Lower leg skin (tissue), 4 donors: ENCODE results near the gene SOX6. TPM values are rescaled to one million over a fixed set of nuclear protein-coding genes. Genes with fewer than 3 reads are reported as not detected.

Source experiments
- DNase-seq, 2 donors: peaks; one replicate each; pipeline ENCODE4 v3.0.0-alpha.2; 2019; ENCODE audit warnings: low spot score in 2 of 2
- H3K4me3 ChIP-seq: fragments of 200-600 bp; sonication (generic); 2 replicates; pipeline ENCODE4 v1.5.1; 2017; ENCODE audit warnings: mild to moderate bottlenecking, low read depth; ENCODE audit not compliant: poor library complexity, severe bottlenecking
- POLR2A ChIP-seq, 2 donors: fragments of 450-650 bp; IDR thresholded peaks; one replicate each; pipeline ENCODE4 v1.6.1; 2016 to 2017; ENCODE audit warnings: antibody characterized with exemption in 2 of 2, mild to moderate bottlenecking in 1 of 2, moderate library complexity in 1 of 2
- WGBS, 2 donors: methylation state at CpG; one replicate each; pipeline ENCODE4 v1.1.5; 2018; 5-methylcytosine and 5-hydroxymethylcytosine counted together
- intact Hi-C: fragments of 100-400 bp; cut with DNase I; formaldehyde crosslinking; loops from one replicate; pipeline ENCODE4 v1.15.0; 2023; ENCODE audit warnings: low total_unique reads
- total RNA-seq, 4 donors: library from RNA; depleted of rRNA; stranded (reverse); fragments of >200 nt; gene quantifications; one replicate each; pipeline ENCODE4 v1.1.0, GENCODE V29; 2016
- TF ChIP-seq, protein P1 (sequence below), 3 donors: fragments of 450-650 bp; IDR thresholded peaks; one replicate each; pipeline ENCODE4 v1.5.1; 2016; ENCODE audit warnings: antibody characterized with exemption in 3 of 3, mild to moderate bottlenecking in 3 of 3, moderate library complexity in 2 of 3

The SOX6 gene
- total RNA-seq, 4 donors from 2014 or later = 11.2 to 31.8 (median 11.6) TPM

DNA sequence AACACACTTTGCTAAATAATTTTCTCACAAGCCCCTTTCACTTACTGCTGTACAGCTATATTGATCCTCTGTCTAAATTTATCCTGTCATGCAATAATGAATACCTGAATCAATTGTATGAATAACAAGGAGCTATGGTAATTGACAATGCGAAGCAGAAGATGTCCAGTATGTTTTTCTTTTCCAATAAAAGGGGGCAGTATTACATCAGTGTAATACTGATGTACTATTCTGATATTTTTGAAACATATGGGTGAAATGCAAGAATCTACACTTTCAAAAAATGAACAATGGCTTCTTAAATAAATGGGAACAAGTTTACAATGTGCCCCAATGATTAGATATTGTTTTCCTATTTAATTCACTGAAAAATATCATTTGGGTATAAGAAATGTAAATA, 315.1 kb downstream of the SOX6 start:
- TF ChIP-seq, protein P1, sequence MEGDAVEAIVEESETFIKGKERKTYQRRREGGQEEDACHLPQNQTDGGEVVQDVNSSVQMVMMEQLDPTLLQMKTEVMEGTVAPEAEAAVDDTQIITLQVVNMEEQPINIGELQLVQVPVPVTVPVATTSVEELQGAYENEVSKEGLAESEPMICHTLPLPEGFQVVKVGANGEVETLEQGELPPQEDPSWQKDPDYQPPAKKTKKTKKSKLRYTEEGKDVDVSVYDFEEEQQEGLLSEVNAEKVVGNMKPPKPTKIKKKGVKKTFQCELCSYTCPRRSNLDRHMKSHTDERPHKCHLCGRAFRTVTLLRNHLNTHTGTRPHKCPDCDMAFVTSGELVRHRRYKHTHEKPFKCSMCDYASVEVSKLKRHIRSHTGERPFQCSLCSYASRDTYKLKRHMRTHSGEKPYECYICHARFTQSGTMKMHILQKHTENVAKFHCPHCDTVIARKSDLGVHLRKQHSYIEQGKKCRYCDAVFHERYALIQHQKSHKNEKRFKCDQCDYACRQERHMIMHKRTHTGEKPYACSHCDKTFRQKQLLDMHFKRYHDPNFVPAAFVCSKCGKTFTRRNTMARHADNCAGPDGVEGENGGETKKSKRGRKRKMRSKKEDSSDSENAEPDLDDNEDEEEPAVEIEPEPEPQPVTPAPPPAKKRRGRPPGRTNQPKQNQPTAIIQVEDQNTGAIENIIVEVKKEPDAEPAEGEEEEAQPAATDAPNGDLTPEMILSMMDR (IDR thresholded peaks at IDR 0.05) = no peak
- TF ChIP-seq POLR2A (IDR thresholded peaks at IDR 0.05) = no peak
- intact Hi-C loops = no loop called here
- WGBS, 2 donors = 79 to 96% methylated on average over 1 of the region's 1 CpG
- H3K4me3 ChIP-seq = no peak overlapping the region
- no peak for DNase-seq

- H3K4me3 ChIP-seq = no peak overlapping the region
- no peak for DNase-seq
- 91 to 98% methylated on average over 1 of the region's 1 CpG for WGBS, 2 donors
- TF ChIP-seq POLR2A (IDR thresholded peaks at IDR 0.05) = no peak
- TF ChIP-seq, protein P1 (IDR thresholded peaks at IDR 0.05) = no peak
- intact Hi-C loops = no loop called here
Observed at GRCh38 chr11:16040151-16040550, 316.2 kb downstream of the SOX6 start.

GRCh38 chr11:16037179-16037578, 319.2 kb downstream of the SOX6 start:
- TF ChIP-seq, protein P1 (IDR thresholded peaks at IDR 0.05) = no peak
- TF ChIP-seq POLR2A (IDR thresholded peaks at IDR 0.05) = no peak
- no peak overlapping the region for H3K4me3 ChIP-seq
- intact Hi-C loops = no loop called here
- DNase-seq = no peak

DNA sequence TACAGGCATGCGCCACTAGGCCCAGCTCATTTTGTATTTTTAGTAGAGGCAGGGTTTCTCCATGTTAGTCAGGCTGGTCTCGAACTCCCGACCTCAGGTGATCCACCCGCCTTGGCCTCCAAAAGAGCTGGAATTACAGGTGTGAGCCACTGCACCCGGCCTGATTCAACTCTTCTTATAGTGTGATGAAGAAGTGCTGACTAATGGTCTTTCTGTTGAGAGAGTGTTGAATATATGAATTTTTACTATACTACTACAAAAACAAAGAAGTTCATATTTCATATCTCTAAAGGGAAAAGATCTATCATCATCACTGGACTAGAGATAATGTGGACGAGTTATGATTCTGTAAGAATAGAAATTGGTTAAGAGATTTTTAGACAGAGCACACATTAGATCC, 320.1 kb downstream of the SOX6 start:
- DNase-seq = no peak
- WGBS, 2 donors = 90 to 93% methylated on average over 6 of the region's 6 CpGs
- intact Hi-C loops = no loop called here
- no peak overlapping the region for H3K4me3 ChIP-seq
- no peak for TF ChIP-seq POLR2A (IDR thresholded peaks at IDR 0.05)
- TF ChIP-seq, protein P1 (IDR thresholded peaks at IDR 0.05) = no peak

GRCh38 chr11:16034074-16034473, 322.3 kb downstream of the SOX6 start:
- no peak for DNase-seq
- WGBS, 2 donors = 89 to 95% methylated on average over 1 of the region's 1 CpG
- no peak overlapping the region for H3K4me3 ChIP-seq
- no peak for TF ChIP-seq POLR2A (IDR thresholded peaks at IDR 0.05)
- TF ChIP-seq, protein P1 (IDR thresholded peaks at IDR 0.05) = no peak
- intact Hi-C loops = no loop called here

GRCh38 chr11:16032974-16033373, 323.4 kb downstream of the SOX6 start:
- intact Hi-C loops = no loop called here
- WGBS, 2 donors = 94 to 96% methylated on average over 3 of the region's 3 CpGs
- no peak overlapping the region for H3K4me3 ChIP-seq
- no peak for TF ChIP-seq POLR2A (IDR thresholded peaks at IDR 0.05)
- TF ChIP-seq, protein P1 (IDR thresholded peaks at IDR 0.05) = no peak
- no peak for DNase-seq
